GM18517 (cell line): ENCODE data around the gene RGS16.

ENCODE experiments used
- ATAC-seq: cut with Tn5 transposase; IDR thresholded peaks from one replicate; pipeline ENCODE4 v1.9.1; 2021; ENCODE audit warnings: mild to moderate bottlenecking, moderate library complexity; ENCODE audit not compliant: unreplicated experiment

The RGS16 gene

DNA sequence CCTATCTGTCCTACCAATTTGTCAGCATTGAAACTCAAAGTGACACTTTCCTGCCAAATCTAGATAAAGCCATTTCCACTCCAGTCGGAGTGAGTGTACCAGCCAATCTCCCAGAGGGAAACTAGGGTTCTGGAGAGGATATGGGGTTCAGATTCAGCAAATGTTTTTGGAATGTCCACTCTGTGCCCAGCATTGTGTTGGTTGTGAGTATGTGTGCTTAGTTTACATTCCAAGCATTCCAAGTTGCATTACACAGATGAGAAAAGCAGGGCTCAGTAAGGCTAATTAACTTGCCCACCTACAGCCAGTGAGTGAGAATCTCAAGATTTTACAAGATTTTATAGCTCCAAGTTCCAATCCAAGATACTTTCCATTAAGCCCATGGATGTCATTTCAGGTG, 26.4 kb upstream of the RGS16 start:
- ATAC-seq = no peak

DNA sequence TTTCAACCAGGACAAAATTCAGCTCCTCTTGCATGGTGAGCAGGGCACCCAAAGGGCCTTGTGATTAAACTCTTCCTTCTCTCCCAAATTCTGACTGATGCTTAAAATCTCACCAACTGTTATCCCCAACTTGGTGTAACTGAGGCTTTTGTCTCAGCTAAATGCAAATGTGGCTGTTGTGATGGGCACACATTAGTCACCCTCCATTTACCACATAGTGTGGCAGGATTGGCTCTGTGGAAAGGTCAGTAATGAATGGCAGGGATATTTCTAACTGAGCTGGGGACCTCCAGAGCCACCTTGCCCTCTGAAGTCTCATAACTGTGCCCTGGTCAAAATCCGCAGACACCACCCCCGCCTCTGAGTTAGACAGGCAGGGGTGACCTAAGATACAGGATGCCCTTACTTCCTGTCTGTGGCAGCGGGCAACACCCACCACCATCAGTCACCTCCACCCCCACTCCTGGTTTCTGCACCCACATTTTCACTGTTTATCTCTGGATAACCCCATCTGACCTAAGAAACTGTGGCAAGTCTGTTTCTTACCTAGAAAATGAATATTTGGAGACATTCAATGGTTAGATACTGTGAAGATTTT, 25.4 kb upstream of the RGS16 start:
- peak; percentile 68 for ATAC-seq

DNA sequence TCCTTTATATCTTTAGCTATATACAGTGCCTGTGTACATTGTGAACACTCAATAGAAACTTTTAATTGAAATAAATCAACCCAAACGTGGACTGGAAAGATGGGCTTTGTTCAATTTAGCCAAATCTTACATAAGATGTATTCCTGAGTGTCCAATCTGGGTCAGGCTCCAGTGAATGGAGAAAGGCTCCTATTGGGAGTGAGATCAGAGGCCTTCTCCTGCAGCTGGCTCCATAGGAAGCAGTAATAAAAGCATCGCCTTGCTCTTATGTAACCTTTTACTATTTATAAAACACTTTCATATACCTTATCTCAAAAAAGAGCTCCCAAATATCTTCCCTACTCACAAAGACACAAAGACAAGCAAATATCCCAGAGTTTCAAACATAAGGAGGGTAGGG, 24.9 kb upstream of the RGS16 start:
- ATAC-seq = no peak

DNA sequence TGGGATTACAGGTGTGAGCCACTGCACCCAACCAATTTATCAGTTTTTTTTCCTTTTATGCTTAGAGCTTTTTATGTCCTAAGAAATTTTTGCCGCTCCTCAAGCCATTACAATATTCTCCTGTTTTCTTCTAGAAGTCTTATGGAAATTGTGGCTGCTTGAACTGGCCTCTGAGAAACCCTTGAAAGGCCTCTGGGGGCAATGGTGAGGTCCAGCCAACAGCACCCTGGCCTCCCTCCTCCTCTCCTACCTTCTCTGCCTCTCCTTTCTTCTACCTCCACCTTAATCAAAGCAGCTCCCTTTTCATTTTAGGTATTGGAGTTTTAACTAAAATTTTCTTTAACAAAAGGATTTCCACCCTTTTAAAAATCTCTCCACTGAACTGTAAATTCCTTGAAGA, 24.5 kb upstream of the RGS16 start:
- no peak for ATAC-seq

DNA sequence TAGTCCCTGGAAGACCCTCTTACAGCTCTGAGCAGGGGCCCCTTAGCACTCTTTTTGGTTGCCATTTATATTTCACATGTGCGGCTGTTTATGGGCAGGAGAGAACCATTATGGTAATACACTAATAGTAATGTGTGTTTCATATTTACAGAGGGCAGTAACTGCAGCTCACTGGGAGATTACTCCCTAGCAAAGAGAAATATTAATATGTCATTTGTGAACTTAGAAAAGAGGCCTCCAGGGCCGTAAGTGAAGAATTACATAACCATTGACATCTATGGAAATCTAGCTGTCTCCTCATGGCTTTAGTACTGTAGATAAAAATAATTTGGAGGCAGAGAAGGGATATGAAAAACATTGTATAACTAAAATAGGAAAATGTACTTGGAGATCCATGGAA, 23.4 kb upstream of the RGS16 start:
- no peak for ATAC-seq

DNA sequence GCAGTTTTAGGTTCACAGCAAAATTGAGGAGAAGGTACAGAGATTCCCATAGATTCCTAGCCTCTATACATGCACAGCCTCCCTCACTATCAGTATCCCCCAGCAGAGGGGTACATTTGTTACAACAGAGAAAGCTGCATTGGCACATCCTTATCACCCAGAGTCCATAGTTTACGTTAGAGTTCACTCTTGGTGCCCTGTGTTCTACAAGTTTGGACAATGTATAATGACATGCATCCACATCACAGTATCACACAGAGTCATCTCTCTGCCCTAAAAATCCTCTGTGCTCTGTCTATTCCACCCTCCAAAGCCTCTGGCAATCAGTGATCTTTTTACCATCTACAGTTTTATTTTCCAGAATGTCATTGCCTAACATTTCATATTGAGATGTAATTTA, 22.3 kb upstream of the RGS16 start:
- ATAC-seq = no peak

DNA sequence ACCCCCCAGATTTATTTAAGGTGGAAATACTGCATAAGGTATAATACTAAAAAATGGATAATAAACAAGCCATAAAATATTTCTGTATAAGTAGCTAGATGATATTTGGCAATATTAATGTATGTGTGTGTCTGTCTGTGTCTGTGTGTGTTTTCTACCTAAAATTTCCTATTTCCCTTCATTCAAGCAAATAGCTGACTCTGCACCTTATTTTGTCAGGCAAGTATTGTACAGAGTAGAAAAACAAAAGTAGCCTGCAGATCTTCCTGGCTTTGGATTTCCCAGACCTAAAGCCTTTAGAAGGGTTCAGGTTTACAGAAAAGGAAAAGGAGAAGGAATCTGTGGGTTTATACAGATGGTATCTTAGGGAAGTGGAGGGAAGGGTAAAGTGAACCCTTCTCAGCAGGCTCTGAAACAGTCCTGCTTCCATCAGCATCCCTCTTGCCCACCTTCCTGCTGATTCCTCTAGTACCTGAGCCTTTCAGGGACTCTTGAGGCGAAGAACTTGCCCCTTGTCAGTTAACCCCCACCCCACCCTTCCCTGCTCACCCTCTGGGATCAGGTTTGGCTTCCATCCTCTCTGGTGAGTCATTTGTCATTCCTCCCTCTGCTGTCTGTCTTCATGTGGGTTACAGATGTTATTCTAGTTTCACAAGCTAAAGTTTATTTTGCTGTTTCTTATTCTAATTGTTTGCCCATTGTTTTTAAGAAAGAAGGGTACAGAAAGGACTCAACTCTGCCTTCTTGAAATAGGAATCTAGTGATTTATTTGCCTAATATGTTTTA, 21.7 kb upstream of the RGS16 start:
- ATAC-seq = no peak

DNA sequence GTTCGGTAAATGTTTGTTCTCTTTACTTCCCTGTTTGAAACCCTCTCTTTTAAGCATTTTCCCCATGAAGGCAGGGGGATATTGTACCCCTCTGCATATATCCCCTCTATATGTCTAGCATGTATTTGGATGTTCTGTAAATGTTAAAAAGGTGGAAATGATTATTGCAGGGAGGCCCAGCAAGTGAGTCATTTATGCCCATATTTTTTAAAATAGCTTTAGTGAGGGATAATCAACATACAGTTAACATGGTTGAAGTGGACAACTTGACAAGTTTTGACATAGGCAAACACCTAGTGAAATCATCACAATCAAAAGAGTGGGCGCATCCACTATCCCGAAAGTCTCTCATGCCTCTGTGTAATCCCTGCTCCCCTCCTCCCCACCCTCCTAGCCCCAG, 20.8 kb upstream of the RGS16 start:
- no peak for ATAC-seq

DNA sequence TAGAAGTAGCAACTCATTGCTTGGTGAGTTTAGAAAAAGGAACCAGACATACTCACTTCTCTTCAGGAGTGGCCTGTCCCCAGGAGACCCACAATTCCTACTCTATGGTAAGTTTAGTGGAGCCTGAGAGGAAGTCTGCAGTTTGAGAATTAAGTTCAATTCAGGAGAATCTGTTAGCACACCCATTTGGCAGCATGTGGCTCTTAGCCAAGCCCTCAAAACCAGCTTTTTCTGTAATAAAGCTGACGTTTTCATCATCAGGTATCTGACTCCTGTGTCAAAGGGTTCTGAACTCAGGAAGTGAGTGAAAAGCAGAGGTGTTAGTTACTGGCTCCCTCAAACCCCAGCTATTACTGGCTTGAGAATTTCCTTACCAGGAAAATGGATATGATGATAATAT, 20.4 kb upstream of the RGS16 start:
- no peak for ATAC-seq

DNA sequence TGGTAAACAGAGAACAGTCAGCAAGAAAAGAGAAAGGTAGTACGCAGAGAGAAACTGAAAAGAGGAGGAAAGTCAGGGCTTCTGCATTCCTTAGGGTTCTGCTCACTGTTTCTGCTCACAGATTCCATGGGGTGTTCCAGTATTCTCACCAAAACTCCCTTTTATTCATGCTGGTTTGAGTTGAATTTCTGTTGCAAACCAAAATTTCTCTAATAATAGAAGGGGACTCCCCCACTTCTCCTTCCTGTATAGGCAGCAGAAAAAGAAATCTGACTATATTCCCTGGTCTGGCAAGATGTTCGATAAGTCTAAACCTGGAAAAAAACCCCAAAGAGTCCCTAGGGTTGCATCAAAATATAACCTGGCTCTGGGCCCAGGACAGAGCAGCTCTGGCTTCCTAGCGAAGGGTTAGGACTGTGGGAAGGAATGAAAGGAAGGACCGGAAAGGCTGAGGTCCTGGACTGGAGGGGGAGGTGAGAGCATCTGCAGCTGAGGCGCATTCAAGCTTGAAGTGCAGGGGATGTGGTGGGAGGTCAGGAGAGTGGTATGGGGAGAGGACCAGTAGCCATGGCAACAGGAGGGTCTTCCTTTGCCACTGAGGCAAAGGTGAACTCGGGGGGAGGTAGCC, 18.8 kb upstream of the RGS16 start:
- peak; percentile 58 for ATAC-seq

DNA sequence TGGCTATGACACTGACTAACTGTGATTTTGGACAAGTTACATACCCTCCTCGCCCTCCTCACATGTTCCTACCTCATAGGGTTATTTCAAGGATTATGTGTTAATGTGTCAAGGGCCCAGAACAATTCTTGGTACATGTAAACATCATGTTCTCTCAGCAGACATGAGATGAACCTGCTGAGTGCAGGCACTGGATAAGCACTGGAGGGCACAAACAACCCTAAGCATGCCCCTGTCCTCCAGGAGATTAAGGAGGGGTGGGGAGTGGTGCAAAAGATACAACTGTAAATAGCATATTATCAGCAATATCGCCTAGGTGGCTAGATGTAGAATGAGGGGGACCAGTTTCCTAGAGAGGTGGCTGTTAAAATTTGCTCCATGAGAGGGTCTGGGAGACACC, 17.7 kb upstream of the RGS16 start:
- no peak for ATAC-seq

DNA sequence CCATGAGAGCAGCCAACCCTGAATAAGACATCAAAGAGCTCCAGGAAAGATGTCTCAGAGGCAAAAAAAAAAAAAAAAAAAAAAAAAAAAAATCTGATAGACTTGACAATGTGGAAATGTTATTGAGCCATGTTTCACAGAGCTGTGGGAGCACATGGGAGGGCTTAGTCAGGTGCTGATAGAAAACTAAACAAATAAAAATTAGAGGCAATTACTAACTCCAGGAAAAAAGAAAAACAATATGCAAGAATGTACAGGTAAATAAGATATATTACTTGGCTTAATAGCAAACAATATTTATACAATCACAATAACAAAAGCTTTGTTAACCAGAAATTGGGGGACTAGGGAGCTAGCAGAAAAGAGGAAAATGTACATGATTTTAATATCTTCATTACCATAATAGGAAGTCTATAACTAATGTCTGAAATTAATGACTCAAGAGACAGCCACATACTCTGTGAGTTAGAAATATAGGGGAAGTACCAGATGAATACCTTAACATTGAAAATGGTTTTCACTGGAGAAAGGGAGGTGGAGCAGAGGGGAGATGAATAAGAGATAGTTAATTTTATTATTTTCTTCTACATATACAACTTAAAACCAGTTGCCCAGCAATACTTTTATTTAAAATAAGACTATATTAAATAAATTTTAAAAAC, 16.9 kb upstream of the RGS16 start:
- no peak for ATAC-seq

DNA sequence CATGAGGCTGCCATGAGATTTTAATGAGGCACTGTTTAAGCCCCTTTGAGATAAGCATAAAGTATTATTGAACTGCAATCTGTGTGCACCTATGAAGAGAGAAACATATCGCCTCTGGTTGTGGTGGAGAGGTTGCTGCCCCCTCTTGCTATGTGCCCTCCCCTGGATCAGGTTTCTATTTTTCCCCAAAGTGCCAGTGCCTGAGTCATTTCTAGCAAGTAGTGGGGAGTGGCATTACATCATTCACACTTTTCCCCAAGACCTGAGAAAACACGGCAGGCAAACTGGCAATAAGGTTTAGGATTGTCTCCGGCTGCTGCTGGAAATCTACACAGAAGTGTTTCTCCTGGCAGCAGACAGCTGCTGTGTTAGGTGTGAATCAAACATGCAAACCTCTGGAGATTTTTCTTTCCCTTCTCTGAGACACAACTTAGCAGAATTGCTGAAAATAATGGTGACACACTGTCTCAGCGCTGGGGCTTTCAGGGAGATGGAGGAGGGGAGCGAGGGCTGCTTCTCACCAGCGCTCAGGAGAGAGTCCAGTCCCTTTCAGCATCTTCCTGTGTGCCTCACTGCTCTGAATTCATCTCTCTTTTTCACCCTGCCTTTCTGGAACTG, 13.7 kb upstream of the RGS16 start:
- ATAC-seq = no peak

DNA sequence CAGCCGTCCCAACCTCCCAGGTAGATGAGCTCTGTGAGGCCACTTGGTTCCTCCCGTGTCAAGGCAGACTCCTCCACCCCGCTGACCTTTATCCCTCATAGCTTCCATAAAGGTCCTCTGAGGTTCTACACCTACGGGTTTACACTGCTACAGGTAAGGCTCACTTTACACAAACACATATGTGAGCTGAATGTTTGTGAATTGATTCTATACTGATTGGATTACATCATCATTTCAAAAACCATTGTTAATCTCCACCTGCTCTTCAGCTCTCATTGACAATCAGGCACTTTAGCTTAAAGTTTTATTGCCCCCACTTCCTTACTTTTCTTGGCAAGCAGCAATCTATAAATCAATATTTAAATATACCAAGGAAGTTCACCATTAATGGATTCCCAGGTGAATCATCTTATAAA, 12.8 kb upstream of the RGS16 start:
- no peak for ATAC-seq

DNA sequence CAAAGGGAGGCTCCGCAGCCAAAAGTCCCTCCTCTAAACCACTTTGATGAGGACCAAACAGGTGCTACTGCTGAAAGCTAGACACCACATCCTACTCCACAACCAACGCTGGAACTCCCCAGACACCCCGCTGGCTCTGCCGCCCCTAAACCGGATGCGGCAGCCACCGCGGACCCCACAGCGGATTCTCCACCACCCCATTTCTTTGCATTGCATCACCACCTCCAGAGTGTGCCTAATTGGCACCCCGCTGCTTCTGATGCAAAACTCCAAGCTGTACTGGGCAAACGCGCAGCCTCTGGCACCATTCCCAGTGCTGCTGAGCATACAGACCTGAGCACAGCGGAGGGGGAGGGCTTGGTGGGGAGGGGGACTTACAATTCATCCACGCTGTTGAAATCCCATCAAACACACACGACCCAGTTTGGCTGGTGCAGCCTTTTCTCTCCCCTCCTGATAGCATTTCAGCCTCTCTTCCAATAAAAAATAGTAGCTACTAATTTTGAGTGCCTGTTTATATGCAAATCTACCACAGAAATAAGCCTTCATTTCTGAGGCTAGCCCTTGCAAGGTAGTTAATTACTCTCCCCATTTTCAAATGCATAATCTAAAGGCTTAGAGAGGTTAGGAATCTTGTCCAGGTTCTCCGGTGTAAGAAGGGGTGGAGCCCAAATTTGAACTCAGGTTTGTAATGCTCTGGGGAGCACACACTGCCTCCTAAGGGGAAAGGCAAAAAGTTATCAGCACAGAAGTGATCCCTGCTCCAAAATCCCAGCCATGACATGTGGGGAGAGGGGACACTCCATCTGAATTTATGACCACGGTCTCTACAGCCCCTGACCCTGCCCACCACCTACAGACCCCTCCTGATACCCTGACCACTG, 12.2 kb upstream of the RGS16 start:
- ATAC-seq = peak; percentile 82

DNA sequence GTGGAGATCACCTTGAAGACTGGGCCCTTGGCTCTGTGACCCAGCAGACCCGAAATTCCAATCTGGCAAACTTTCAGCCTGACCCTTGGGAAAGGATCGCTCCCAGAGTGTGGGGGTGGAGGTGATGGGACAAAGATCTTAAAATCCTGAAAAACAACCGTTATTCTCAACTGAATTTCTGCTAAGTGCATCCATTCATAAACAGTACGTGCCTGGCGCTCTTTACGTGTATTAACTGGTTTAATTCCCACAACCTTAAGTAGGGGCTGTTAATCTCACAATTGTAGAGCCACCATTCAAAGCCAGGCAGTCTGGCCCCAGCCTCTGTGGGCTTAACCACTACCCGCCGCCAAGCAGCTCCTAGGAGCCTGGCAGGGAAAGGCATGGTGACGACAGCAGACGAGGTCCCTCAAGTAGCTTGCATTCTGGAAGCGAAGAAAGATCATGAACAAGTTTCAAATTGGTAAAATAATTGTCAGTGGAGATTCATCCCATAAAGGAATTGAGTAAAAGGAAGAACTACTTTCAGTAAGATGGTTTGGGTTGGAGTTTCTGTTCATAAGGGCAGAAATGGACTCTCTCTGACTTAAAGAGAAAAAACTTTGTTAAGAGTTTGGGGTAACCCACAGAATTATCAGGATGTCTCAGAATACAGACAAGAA, 11.4 kb upstream of the RGS16 start:
- ATAC-seq = peak; percentile 24

DNA sequence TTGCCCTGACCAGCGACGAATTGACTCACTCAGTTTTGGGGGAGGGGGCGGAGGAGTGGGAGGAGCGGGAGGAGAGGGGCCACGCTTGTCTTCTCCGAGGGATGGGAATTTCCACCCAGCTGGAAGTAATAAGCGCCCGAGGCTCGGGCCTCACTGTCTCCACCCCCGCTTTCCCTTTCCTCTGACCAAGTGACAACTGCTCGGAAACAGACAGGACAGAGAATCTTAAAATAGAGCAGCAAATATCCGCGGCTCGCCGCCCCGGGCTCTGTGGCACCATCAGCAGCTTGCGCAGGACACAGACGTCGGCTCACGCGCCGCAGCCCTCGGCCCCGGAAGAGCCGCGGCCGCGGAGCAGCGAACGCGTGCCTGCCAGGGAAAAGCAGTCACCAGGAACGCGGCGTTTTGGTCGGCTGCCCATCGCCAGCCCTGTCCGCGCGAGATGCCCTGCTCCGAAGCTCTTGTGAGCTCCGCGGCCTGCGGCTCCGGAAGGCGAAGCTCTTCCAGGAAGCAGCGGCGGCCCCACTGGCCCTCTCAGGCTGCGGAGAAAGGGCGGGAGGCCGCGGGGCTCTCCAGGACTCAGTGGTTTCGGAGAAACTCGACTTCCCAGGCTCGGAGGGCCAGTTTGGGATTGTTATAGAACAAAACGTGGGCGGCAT, 10.7 kb upstream of the RGS16 start:
- no peak for ATAC-seq

DNA sequence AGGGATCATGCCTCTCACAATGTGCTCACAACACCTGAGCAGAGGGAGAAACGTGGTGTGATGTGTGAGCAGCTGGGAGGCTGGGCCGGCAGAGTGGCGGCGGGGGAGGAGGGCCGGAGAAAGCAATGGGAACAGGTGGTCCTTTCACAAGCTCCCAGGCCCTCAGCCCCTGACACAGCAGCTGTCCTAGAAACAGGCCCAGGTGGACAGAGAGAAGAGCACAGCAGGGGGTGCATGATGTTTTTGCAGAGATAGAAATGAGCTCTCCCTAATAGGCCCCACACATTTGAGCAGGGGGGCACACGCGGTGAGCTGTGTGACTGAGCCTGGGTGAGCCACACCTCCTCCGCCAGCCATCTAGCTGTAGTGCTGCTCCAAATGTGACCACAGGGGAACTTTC, 7.6 kb upstream of the RGS16 start:
- ATAC-seq = no peak

DNA sequence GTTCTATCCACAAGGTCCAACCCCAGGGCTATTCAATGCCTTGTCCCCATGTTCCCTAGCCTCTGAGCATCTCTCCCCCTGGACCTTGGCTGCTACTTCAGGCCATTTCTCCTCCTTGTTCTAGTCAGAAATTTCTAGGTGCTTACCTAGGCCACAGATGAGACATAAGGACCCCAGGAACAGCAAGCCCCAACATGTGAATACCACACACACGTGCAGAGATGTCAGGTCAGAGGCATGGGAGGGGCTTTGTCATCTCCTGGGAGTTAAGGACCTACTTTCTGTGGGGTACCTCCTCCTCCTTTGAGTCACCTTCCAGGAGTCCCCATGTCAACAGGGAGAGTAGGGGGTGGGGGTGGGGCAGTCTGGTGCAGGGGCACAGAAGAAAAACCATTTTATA, 7.1 kb upstream of the RGS16 start:
- ATAC-seq = no peak
